ENCODE data around the gene ZNF710. TPM values are rescaled to one million over a fixed set of nuclear protein-coding genes. Genes with fewer than 3 reads are reported as not detected.

The ZNF710 gene
- total and polyA plus RNA-seq, 2 of the 8 experiments (the other 6 are each of a cell fraction or from before 2014, with no cell fraction given): 10.5 to 24.0 TPM

DNA sequence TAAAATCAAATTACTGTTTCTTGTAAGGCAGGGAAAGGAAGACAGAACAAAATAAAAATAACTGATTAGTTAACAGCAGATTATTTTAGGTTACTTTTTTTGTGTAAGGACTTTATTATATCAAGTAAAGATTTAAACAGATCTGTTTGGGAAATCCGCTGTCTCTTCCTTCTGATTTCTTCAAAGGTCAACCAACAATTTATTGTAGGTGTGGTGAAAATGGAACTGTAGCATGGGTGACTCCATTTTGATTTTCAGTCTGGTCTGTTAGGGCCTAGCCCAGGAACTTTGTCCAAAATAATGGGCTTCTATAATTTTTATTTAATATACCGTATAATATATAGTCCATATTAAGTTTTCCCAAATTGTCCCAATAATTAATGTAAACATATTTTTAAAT, 114.7 kb downstream of the ZNF710 start (continued):
- TF ChIP-seq HDAC2 (IDR thresholded peaks at IDR 0.05; ENCODE audit: borderline replicate concordance in 1 of 2, low read depth in 2 of 2, low read length in 2 of 2): no peak
- TF ChIP-seq, protein P1, sequence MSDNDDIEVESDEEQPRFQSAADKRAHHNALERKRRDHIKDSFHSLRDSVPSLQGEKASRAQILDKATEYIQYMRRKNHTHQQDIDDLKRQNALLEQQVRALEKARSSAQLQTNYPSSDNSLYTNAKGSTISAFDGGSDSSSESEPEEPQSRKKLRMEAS (IDR thresholded peaks at IDR 0.05): no peak

All from H1 (cell line).